CD4-positive, alpha-beta T cell treated with Interleukin-21 for 1 hour (primary cell): ENCODE data around the gene SYS1.

Experiments used
- DNase-seq: peaks from one replicate; pipeline ENCODE4 v3.0.0-alpha.2; 2020

SYS1 gene

GRCh38 chr20:45392733-45393132 is 29.8 kb downstream of the SYS1 start:
- DNase-seq, result no peak

- DNase-seq, result no peak
These were observed 31.5 kb downstream of the SYS1 start for GRCh38 chr20:45394221-45395113.

- no peak for DNase-seq
These were observed 32.1 kb downstream of the SYS1 start for GRCh38 chr20:45395114-45395415.

- DNase-seq, result no peak
These were observed 36.1 kb downstream of the SYS1 start for GRCh38 chr20:45399018-45399417.

- DNase-seq, result no peak
These were observed 37.5 kb downstream of the SYS1 start for GRCh38 chr20:45400346-45401031.

GRCh38 chr20:45402946-45403345 is 40.0 kb downstream of the SYS1 start:
- no peak for DNase-seq

- DNase-seq, result no peak
These were observed 41.5 kb downstream of the SYS1 start for GRCh38 chr20:45404438-45404837.

- peak; percentile 2 for DNase-seq
These were observed 42.8 kb downstream of the SYS1 start for GRCh38 chr20:45405571-45406259.

GRCh38 chr20:45406260-45407066 is 43.5 kb downstream of the SYS1 start:
- peak; percentile 37 for DNase-seq

- DNase-seq, result no peak
These were observed 44.2 kb downstream of the SYS1 start for GRCh38 chr20:45407067-45407745.

- no peak for DNase-seq
These were observed 45.1 kb downstream of the SYS1 start, which contains the start of gene DBNDD2 for GRCh38 chr20:45407783-45408645. Gene DBNDD2 (plus strand): TSS chr20:45408289. CDS start chr20:45408468, 179 bp downstream.

GRCh38 chr20:45408646-45409213 is 45.8 kb downstream of the SYS1 start:
- no peak for DNase-seq

- DNase-seq, result no peak
These were observed 46.7 kb downstream of the SYS1 start for GRCh38 chr20:45409521-45410272.

GRCh38 chr20:45410887-45411286 is 47.9 kb downstream of the SYS1 start:
- DNase-seq, result no peak

- DNase-seq, result no peak
These were observed 49.7 kb downstream of the SYS1 start for GRCh38 chr20:45412653-45413052.

- no peak for DNase-seq
These were observed 50.5 kb downstream of the SYS1 start for GRCh38 chr20:45413479-45413878.

- peak; percentile 92 for DNase-seq
These were observed 53.1 kb downstream of the SYS1 start, which contains the start of gene PIGT for GRCh38 chr20:45415822-45416637. Gene PIGT (plus strand): TSS chr20:45416141. CDS start chr20:45416157, 16 bp downstream.

GRCh38 chr20:45416917-45417316 is 54.0 kb downstream of the SYS1 start:
- no peak for DNase-seq
